K562 (cell line): ENCODE results near the gene DNMBP. TPM values are rescaled to one million over a fixed set of nuclear protein-coding genes. Genes with fewer than 3 reads are reported as not detected.

Experiments
- ATAC-seq: fragments of 200-7000 bp; cut with Tn5 transposase; 3 replicates; pipeline ENCODE4 v1.9.1; 2020; ENCODE audit warnings: moderate library complexity
- Bru-seq: library from RNA; stranded (reverse); fragments of 400-500 nt; gene quantifications from one replicate; lab custom pipeline; 2021; lab: Mats Ljungman, UMichigan
- BruChase-seq, 2 experiments: library from RNA; stranded (reverse); fragments of 400-500 nt; gene quantifications; one replicate each; lab custom pipeline; 2021; lab: Mats Ljungman, UMichigan
- BruUV-seq: library from RNA; stranded (reverse); fragments of 400-500 nt; replicated peaks from 2 replicates; lab custom pipeline; 2021; lab: Mats Ljungman, UMichigan
- CTCF ChIA-PET: fragments of 300-600 bp; formaldehyde crosslinking; extraction: SDS; loops from one replicate; lab custom pipeline; 2021; ENCODE audit warnings: low intra/inter-chr PET ratio; lab: Yijun Ruan, JAX
- POLR2A ChIA-PET: fragments of 300-600, 350-650 bp; sonication (Branson Sonifier 250); formaldehyde crosslinking; extraction: SDS; loops from one replicate; lab custom pipeline; 2021; ENCODE audit warnings: antibody characterized with exemption, inconsistent platforms; lab: Yijun Ruan, JAX
- DNase-seq, 4 experiments: peaks; one replicate each; pipeline versions ENCODE4 v3.0.0 to v3.0.0-alpha.2; 2011 to 2018; ENCODE audit warnings: low spot score in 3 of 4, mixed read lengths in 3 of 4; ENCODE audit errors: extremely low read depth in 1 of 4
- FAIRE-seq: peaks from 2 replicates; lab custom pipeline; 2011; peaks lifted over from hg19 to GRCh38; lab: Jason Lieb, UNC
- H2AFZ ChIP-seq: 2 replicates; pipeline ENCODE4 v1.6.0; 2011; ENCODE audit warnings: low read depth, low read length, control low read depth, inconsistent platforms
- H3K27ac ChIP-seq: fragments of 200-600 bp; 3 replicates; pipeline ENCODE4 v1.8.0; 2011; ENCODE audit warnings: low read depth, mild to moderate bottlenecking, control low read depth, inconsistent platforms, low read length, moderate library complexity, mixed read lengths; ENCODE audit errors: extremely low read depth
- H3K27me3 ChIP-seq, 2 experiments: fragments of 300-600 bp in 1 of 2; 2 replicates in 1 of 2; 3 replicates in 1 of 2; pipeline versions ENCODE4 v1.6.0 to v1.8.0; 2011; ENCODE audit warnings: inconsistent platforms in 2 of 2, low read length in 2 of 2, mild to moderate bottlenecking in 1 of 2, mixed read lengths in 1 of 2, moderate library complexity in 1 of 2; ENCODE audit not compliant: control insufficient read depth in 2 of 2, insufficient read depth in 2 of 2
- H3K36me3 ChIP-seq: fragments of 300-600 bp; 3 replicates; pipeline ENCODE4 v1.8.0; 2011; ENCODE audit warnings: mild to moderate bottlenecking, low read length, inconsistent platforms; ENCODE audit not compliant: control insufficient read depth, insufficient read depth
- H3K4me1 ChIP-seq, 2 experiments: fragments of 200-600 bp in 1 of 2; replicated peaks in 1 of 2; 2 replicates in 1 of 2; 3 replicates in 1 of 2; pipeline versions ENCODE4 v1.5.1 to v1.8.0; 2011; ENCODE audit warnings: inconsistent platforms in 2 of 2, low read length in 2 of 2, mild to moderate bottlenecking in 1 of 2, mixed read lengths in 1 of 2, moderate library complexity in 1 of 2; ENCODE audit not compliant: control insufficient read depth in 2 of 2, insufficient read depth in 2 of 2
- H3K4me2 ChIP-seq: 2 replicates; pipeline ENCODE4 v1.6.1; 2011; ENCODE audit warnings: low read length, control low read depth, inconsistent platforms, mixed read lengths; ENCODE audit not compliant: insufficient read depth
- H3K4me3 ChIP-seq: fragments of 200-600 bp; sonication (generic), shearing (Covaris generic); 2 replicates; pipeline ENCODE4 v1.5.1; 2016; ENCODE audit warnings: control low read depth, inconsistent platforms
- H3K79me2 ChIP-seq: fragments of 200-600 bp; 3 replicates; pipeline ENCODE4 v1.8.0; 2011; ENCODE audit warnings: low read length, inconsistent platforms; ENCODE audit not compliant: control insufficient read depth, insufficient read depth
- H3K9ac ChIP-seq, 2 experiments: 2 replicates each; pipeline versions ENCODE4 v1.6.0 to v1.6.1; 2011; ENCODE audit warnings: low read depth in 2 of 2, low read length in 2 of 2, control low read depth in 1 of 2, inconsistent platforms in 1 of 2, mild to moderate bottlenecking in 1 of 2, mixed read lengths in 1 of 2; ENCODE audit not compliant: insufficient read depth in 1 of 2
- H3K9me1 ChIP-seq: one replicate; pipeline ENCODE4 v1.6.0; 2011; ENCODE audit warnings: inconsistent platforms, mild to moderate bottlenecking, low read length, moderate library complexity; ENCODE audit not compliant: control insufficient read depth, insufficient read depth
- H3K9me3 ChIP-seq: replicated peaks from 2 replicates; pipeline ENCODE4 v1.5.1; 2011; ENCODE audit warnings: low read depth, low read length, inconsistent platforms; ENCODE audit not compliant: control insufficient read depth, insufficient read depth
- H4K20me1 ChIP-seq: replicated peaks from 2 replicates; pipeline ENCODE4 v1.6.1; 2011; ENCODE audit warnings: low read length, inconsistent platforms, mixed read lengths; ENCODE audit not compliant: control insufficient read depth, insufficient read depth
- FOXA1 ChIP-seq: fragments of 450-650 bp; IDR thresholded peaks from 2 replicates; pipeline ENCODE4 v1.6.1; 2016; ENCODE audit warnings: mild to moderate bottlenecking, borderline replicate concordance
- PRMT5 ChIP-seq: sonication (generic); formaldehyde crosslinking; IDR thresholded peaks from 2 replicates; pipeline ENCODE4 v1.5.0; 2020; ENCODE audit warnings: missing genetic modification reagents
- ZNF766 ChIP-seq: fragments of 200-800 bp; sonication (Bioruptor generic); conservative IDR thresholded peaks from 2 replicates; pipeline ENCODE4 v1.6.1; 2016; ENCODE audit warnings: missing genetic modification characterization, missing compliant biosample characterization
- WGBS: fragments of 100-300 bp; shearing (Covaris generic); methylation state at CpG from one replicate; pipeline ENCODE4 v1.1.6; 2016; ENCODE audit warnings: low coverage, mixed read lengths; ENCODE audit not compliant: insufficient coverage; ENCODE audit errors: missing lambda C conversion rate; 5-methylcytosine and 5-hydroxymethylcytosine counted together
- in situ Hi-C: fragments of 300-500 bp; cut with MboI; formaldehyde crosslinking; loops from 4 replicates; pipeline ENCODE4 v1.15.0; 2018; ENCODE audit warnings: inconsistent platforms, mixed read lengths
- intact Hi-C: fragments of 100-400 bp; cut with micrococcal nuclease; formaldehyde crosslinking; loops from 2 replicates; pipeline ENCODE4 v1.14.2; 2022
- long read RNA-seq, 3 experiments: library from polyadenylated mRNA in 2 of 3; library from RNA in 1 of 3; unstranded in 2 of 3; stranded (forward) in 1 of 3; transcript quantifications; one replicate each; pipeline ENCODE4 v2.0.0, GENCODE V29; 2019 to 2022
- polyA minus RNA-seq, 3 experiments: library from RNA; depleted of rRNA, polyadenylated mRNA; stranded (reverse); fragments of >200 nt; gene quantifications; 2 replicates each; pipeline ENCODE4 v1.2.3, GENCODE V29; 2011
- polyA plus RNA-seq, 8 experiments: library from polyadenylated mRNA; depleted of rRNA in 4 of 8; stranded (reverse) in 5 of 8; unstranded in 3 of 8; fragments of >200 nt; fragmentation: Nextera tagmentation in 2 of 8; fragmentation: Illumina TruSeq in 1 of 8; extraction: Ambion mirVana in 2 of 8; extraction: Trizol in 1 of 8; gene quantifications; 2 replicates each; pipeline versions ENCODE4 v1.2.1 to v1.2.3, GENCODE V29; 2011 to 2014; ENCODE audit warnings: inconsistent platforms in 1 of 8, missing spikeins in 1 of 8
- total RNA-seq, 7 experiments: library from RNA; depleted of rRNA in 6 of 7; stranded (reverse); fragments of >200 nt in 6 of 7; fragmentation: Illumina TruSeq in 2 of 7; extraction: Trizol in 2 of 7; gene quantifications; 2 replicates each; pipeline versions ENCODE4 v1.2.1 to v1.2.3, GENCODE V29; 2011 to 2021; ENCODE audit warnings: low replicate concordance in 1 of 7
- TF ChIP-seq, protein P1 (sequence below): fragments of 450-650 bp; IDR thresholded peaks from 2 replicates; pipeline ENCODE4 v1.6.1; 2016; ENCODE audit warnings: borderline replicate concordance
- TF ChIP-seq, protein P2 (sequence below): fragments of 450-650 bp; IDR thresholded peaks from 2 replicates; pipeline ENCODE4 v1.7.1; 2018; ENCODE audit warnings: mild to moderate bottlenecking, low read depth; ENCODE audit not compliant: partially characterized antibody

The DNMBP gene, protein sequence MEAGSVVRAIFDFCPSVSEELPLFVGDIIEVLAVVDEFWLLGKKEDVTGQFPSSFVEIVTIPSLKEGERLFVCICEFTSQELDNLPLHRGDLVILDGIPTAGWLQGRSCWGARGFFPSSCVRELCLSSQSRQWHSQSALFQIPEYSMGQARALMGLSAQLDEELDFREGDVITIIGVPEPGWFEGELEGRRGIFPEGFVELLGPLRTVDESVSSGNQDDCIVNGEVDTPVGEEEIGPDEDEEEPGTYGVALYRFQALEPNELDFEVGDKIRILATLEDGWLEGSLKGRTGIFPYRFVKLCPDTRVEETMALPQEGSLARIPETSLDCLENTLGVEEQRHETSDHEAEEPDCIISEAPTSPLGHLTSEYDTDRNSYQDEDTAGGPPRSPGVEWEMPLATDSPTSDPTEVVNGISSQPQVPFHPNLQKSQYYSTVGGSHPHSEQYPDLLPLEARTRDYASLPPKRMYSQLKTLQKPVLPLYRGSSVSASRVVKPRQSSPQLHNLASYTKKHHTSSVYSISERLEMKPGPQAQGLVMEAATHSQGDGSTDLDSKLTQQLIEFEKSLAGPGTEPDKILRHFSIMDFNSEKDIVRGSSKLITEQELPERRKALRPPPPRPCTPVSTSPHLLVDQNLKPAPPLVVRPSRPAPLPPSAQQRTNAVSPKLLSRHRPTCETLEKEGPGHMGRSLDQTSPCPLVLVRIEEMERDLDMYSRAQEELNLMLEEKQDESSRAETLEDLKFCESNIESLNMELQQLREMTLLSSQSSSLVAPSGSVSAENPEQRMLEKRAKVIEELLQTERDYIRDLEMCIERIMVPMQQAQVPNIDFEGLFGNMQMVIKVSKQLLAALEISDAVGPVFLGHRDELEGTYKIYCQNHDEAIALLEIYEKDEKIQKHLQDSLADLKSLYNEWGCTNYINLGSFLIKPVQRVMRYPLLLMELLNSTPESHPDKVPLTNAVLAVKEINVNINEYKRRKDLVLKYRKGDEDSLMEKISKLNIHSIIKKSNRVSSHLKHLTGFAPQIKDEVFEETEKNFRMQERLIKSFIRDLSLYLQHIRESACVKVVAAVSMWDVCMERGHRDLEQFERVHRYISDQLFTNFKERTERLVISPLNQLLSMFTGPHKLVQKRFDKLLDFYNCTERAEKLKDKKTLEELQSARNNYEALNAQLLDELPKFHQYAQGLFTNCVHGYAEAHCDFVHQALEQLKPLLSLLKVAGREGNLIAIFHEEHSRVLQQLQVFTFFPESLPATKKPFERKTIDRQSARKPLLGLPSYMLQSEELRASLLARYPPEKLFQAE (N-terminal part only)
- 9.9 and 13.0 TPM in 2 replicates for total RNA-seq (2011; cell fraction: chromatin; rRNA removed; ENCODE audit: low replicate concordance)
- 4.3 and 4.8 TPM in 2 replicates for total RNA-seq (2011; cell fraction: nucleolus; rRNA removed)
- 5.6 and 6.0 TPM in 2 replicates for total RNA-seq (2011; cell fraction: nucleoplasm; rRNA removed)
- total RNA-seq (2014; rRNA removed) (1.8 and 1.9 TPM in 2 replicates), total RNA-seq (2014; rRNA removed; fragmentation: Illumina TruSeq; extraction: Trizol) (2.1 and 2.2 TPM in 2 replicates), total RNA-seq (2015; rRNA removed; fragmentation: Illumina TruSeq; extraction: Trizol) (2.8 and 3.2 TPM in 2 replicates), total RNA-seq (2021) (3.2 and 3.5 TPM in 2 replicates), polyA plus RNA-seq (2011; rRNA removed) (2.1 and 3.2 TPM in 2 replicates), polyA plus RNA-seq (2014; fragmentation: Illumina TruSeq; extraction: Trizol) (3.1 and 3.7 TPM in 2 replicates), polyA plus RNA-seq (2014; fragmentation: Nextera tagmentation; extraction: Ambion mirVana) (1 to 10 TPM in 1 of 2 experiments, under 1 TPM in 1; 0.83 to 1.1 TPM), polyA plus RNA-seq (2014; rRNA removed) (1.8 and 2.3 TPM in 2 replicates), polyA minus RNA-seq (2011; rRNA and poly(A)+ RNA removed) (3.6 and 5.0 TPM in 2 replicates), Bru-seq, nascent RNA (percentile 53 among the genes with signal in this experiment), BruChase-seq, experiment 1, labeled RNA remaining after a 2-hour chase (percentile 55 among the genes with signal in this experiment), BruChase-seq, experiment 2, labeled RNA remaining after a 6-hour chase (percentile 56 among the genes with signal in this experiment)
- 1.8 and 3.2 TPM in 2 replicates for polyA plus RNA-seq (2011; cell fraction: cytosol; rRNA removed)
- 3.3 and 3.7 TPM in 2 replicates for polyA plus RNA-seq (2011; cell fraction: nucleus; rRNA removed)
- 2.6 and 3.5 TPM in 2 replicates for polyA plus RNA-seq (2012)
- polyA minus RNA-seq (2011; cell fraction: cytosol; rRNA and poly(A)+ RNA removed): 2.9 and 3.6 TPM in 2 replicates
- 2.8 and 5.0 TPM in 2 replicates for polyA minus RNA-seq (2011; cell fraction: nucleus; rRNA and poly(A)+ RNA removed)
- long read RNA-seq, experiment 1, partial matches to known transcripts: 3 of 6 reads
- long read RNA-seq, experiment 1, other reads (novel, unspliced or antisense): 3 of 6 reads
- long read RNA-seq, experiment 2: 0 reads
- long read RNA-seq, experiment 3: 0 reads

DNA sequence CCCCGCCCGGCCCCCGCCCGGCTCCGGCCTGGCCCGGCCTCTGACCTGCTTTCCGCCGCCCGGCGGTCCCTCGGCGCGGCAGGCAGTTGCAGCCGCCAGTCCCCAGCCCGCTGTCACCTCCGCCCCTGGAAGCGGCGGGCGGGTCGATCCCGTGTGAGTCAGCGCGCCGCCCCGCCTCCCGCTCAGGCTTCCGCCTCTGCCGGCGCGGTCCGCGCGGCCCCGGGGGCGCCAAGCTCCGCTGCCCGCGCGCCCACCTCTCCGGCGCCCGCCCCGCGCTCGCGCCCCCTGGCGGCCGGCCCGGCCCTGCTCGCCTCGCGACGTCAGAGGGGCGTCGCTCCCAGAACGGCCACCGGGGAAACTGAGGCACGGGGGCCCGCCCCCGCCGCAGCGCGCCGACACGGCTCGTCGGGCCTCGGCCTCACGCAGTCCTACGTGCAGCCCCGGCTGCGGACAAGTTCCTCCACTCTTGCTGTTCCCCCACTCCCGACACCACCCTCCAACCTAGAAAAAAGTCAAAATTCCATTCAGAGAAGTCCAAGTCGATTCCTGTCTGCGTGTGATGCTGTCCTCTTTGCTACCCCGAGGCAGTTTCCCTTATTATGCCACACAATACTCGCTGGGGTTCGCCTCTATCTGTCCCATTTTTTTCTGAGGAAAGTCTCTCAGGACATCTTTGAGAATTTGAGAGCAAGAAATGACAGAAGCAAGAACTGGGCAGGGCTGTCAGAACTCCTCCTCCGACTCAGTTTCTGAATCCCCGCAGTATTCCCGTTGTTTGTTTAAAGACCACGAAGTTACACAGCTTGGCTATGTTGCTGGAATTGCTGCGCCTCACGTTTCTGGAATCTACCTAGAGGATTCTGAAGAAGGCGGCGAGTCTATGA, at the start of gene DNMBP:
TSS of gene DNMBP (minus strand) at position 155 of the 884 bp plus-strand sequence. CDS start 37,823 bp downstream, outside the sequence.
- POLR2A ChIA-PET: no interaction called here
- in situ Hi-C loops: no loop called here
- TF ChIP-seq ZNF766 (CRISPR knock-in tag) (no peak), PRMT5 (no peak), FOXA1 (no peak)
- TF ChIP-seq, protein P1, sequence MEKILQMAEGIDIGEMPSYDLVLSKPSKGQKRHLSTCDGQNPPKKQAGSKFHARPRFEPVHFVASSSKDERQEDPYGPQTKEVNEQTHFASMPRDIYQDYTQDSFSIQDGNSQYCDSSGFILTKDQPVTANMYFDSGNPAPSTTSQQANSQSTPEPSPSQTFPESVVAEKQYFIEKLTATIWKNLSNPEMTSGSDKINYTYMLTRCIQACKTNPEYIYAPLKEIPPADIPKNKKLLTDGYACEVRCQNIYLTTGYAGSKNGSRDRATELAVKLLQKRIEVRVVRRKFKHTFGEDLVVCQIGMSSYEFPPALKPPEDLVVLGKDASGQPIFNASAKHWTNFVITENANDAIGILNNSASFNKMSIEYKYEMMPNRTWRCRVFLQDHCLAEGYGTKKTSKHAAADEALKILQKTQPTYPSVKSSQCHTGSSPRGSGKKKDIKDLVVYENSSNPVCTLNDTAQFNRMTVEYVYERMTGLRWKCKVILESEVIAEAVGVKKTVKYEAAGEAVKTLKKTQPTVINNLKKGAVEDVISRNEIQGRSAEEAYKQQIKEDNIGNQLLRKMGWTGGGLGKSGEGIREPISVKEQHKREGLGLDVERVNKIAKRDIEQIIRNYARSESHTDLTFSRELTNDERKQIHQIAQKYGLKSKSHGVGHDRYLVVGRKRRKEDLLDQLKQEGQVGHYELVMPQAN: no peak
- TF ChIP-seq, protein P2, sequence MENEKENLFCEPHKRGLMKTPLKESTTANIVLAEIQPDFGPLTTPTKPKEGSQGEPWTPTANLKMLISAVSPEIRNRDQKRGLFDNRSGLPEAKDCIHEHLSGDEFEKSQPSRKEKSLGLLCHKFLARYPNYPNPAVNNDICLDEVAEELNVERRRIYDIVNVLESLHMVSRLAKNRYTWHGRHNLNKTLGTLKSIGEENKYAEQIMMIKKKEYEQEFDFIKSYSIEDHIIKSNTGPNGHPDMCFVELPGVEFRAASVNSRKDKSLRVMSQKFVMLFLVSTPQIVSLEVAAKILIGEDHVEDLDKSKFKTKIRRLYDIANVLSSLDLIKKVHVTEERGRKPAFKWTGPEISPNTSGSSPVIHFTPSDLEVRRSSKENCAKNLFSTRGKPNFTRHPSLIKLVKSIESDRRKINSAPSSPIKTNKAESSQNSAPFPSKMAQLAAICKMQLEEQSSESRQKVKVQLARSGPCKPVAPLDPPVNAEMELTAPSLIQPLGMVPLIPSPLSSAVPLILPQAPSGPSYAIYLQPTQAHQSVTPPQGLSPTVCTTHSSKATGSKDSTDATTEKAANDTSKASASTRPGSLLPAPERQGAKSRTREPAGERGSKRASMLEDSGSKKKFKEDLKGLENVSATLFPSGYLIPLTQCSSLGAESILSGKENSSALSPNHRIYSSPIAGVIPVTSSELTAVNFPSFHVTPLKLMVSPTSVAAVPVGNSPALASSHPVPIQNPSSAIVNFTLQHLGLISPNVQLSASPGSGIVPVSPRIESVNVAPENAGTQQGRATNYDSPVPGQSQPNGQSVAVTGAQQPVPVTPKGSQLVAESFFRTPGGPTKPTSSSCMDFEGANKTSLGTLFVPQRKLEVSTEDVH: no peak

More for the DNA sequence above, at the start of gene DNMBP:
- peaks cover 12% of the 10 kb centered on the region for H3K79me2 ChIP-seq
- no peaks in the 10 kb centered on the region for H3K9me3 ChIP-seq
- peak within 1 kb of the TSS; percentile 87 for H3K4me2 ChIP-seq
- peak; percentile 84 to 93 (median 91) for DNase-seq
- BruUV-seq: no TSS peak
- no peaks in the 10 kb centered on the region for H3K27me3 ChIP-seq
- CTCF ChIA-PET: interaction anchor here (0.6 to 1.2 kb wide), 3 partner anchors 37 to 528 kb away, joined by 3 read pairs; no protein-coding TSS in a partner anchor
- H3K9me1 ChIP-seq: no peaks in the 10 kb centered on the region
- peaks cover 12 to 24% of the 10 kb centered on the region in 2 experiments; a peak in 4 of 5 replicates for H3K4me1 ChIP-seq
- intact Hi-C loops: no loop called here
- 0 out of 2 replicates have a peak, but pooled peaks cover 7% of the 10 kb centered on the region for H4K20me1 ChIP-seq
- H3K27ac ChIP-seq: peak within 1 kb of the TSS; percentile 40; the same call in 1 of the 3 replicates
- H3K36me3 ChIP-seq: no peaks in the 10 kb centered on the region
- H2AFZ ChIP-seq: peak within 1 kb of the TSS; percentile 91
- peak; percentile 23 for FAIRE-seq
- H3K9ac ChIP-seq: peak within 1 kb of the TSS; percentile 58 to 93
- 13% methylated on average over 16 of the region's 86 CpGs for WGBS
- peak; percentile 96 for ATAC-seq
- H3K4me3 ChIP-seq: peak within 1 kb of the TSS; percentile 59
